ENCODE data around the gene UBE2E1.

The UBE2E1 gene

DNA sequence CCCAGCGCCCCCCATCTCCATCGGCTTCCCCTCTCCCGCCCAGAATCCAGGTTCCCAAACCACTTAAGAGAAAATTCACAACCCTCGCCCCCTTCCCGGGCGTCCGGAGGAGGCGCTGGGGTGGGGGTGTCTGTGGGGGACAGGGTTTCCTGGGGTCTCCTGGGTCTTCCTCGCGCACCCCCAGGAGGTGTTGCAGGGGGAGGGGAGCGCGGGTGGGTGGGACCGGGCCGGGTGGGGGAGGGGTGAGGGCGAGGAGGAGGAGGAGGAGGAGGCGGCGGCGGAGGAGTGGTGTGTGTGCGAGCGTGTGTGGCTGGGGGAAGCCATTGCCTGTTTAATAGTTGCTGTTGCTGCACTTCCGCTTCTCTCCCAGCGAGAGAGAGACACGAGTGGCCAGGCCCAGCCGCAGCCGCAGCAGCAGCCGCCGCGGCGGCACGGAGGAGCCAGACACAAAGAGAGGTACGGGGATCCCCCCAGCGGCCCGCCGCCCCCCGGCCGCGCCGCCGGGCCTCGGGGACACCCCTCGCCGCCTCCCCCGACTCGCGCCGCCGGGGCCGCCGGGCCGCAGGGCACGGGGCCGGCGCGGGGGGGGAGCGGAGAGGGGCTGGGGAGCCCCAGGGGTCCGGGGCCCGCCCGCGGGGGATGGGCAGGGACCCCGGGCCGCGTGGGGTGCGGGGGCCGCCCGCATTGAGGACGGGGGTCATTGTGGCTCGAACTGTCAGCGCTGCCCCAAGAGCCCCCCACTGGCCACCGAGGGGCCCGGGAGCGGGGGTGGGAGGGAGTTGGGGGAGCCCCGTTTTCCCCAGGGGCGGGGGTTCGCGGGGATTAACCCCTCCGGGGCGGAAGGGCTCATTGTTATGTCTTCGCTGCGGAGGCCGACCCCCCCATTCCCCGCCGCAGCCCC is at the start of gene UBE2E1:
Gene UBE2E1, plus strand, starts transcription at position 323 of the 901 bp plus-strand sequence. CDS start 1,315 bp downstream, outside the sequence.
- ATAC-seq (peak; percentile 89), DNase-seq (ENCODE audit: low spot score in 2 of 2) (peak; percentile 34 to 70)
- Mint-ChIP-seq H3K9me3 (no peaks in the 10 kb centered on the region), H3K27ac (peak within 1 kb of the TSS; percentile 96), H3K4me3 (peak within 1 kb of the TSS; percentile 82), H3K36me3 (peaks cover 27% of the 10 kb centered on the region), H3K4me1 (peaks cover 45% of the 10 kb centered on the region)

DNA sequence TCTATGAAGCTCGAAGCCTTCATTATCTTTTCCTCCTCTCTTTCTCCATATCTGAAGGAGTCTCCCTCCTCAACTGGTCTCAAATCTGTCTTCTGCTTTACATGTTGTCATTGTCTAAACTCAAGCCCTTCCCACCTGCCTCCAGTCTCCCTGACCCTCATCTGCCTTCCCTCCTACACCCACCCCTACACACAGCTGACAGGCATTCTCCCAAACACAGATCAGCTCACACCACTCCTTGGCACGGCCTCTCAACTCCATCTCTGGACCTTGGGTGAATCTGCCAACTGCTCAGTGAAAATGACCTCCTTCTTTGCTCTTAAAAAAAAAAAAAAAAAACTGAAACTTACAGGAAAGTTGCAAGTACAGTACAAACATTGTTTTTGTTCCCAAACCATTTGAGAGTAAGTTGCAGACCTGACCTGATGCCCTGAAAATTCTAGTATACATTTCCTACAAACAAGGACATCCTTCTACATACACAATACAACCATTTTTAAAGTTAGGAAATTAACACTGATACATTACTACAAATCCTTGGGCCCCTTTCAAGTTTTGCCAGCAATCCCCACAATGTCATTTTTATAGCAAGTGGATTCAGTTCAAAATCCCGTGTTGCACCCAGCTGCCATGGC is 49.4 kb upstream of the UBE2E1 start:
- peaks cover 25% of the 10 kb centered on the region for H3K4me1 Mint-ChIP-seq
- ATAC-seq (no peak), DNase-seq (ENCODE audit: low spot score in 2 of 2) (no peak)
- H3K4me3 Mint-ChIP-seq: no peak overlapping the region
- no peaks in the 10 kb centered on the region for H3K9me3 Mint-ChIP-seq
- H3K27ac Mint-ChIP-seq: no peak overlapping the region
- H3K36me3 Mint-ChIP-seq: no peaks in the 10 kb centered on the region

DNA sequence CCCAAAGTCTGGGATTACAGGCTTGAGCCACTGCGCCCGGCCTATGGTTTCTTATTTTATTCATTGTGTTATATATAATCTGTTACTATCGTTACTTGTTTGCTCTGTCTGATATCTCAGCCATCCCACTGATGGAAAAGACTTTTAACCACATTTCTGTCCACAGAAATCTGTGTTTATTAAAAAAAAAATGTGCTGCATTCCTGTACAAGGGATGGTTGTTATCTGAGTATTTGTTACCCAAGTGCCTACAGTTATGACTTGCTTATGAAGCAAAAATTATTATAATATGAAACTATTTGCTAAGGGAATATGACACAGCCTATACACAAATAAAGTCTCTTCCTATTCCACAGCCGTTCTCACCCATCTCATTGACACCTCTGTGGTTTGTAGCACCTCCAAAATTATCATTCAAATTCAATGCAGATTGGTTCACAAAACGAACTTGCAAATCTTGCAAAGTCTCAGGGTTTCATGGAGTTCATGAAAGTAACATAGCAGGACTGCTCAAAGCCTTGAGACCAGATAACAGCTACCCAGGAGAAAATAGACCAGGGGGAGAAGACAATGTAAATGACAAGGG is 47.4 kb upstream of the UBE2E1 start:
- H3K4me3 Mint-ChIP-seq: no peak overlapping the region
- no peak overlapping the region for H3K27ac Mint-ChIP-seq
- no peak for DNase-seq (ENCODE audit: low spot score in 2 of 2)
- H3K4me1 Mint-ChIP-seq: peaks cover 42% of the 10 kb centered on the region
- H3K36me3 Mint-ChIP-seq: no peaks in the 10 kb centered on the region
- H3K9me3 Mint-ChIP-seq: no peaks in the 10 kb centered on the region
- no peak for ATAC-seq

DNA sequence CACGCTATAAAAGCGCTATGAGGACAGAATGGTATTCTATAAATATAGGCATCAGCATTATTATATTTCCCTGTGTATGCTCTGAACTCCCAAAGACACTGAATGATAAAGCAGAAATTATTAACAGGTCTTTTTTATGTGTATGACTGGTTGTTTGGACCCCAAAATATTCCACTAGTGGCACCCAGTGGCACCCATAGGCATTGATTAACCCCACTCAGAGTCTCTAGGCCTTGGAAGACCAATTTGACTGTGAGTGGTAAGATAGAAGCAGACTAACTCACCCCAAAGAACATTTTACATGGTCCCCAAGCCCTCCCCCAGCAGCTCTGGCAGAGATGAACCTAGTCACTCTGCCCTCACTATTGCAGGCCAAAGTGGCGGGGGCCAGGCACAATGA is 45.4 kb upstream of the UBE2E1 start:
- H3K27ac Mint-ChIP-seq: no peak overlapping the region
- ATAC-seq: no peak
- peaks cover 42% of the 10 kb centered on the region for H3K4me1 Mint-ChIP-seq
- H3K4me3 Mint-ChIP-seq: no peak overlapping the region
- no peaks in the 10 kb centered on the region for H3K9me3 Mint-ChIP-seq
- H3K36me3 Mint-ChIP-seq: no peaks in the 10 kb centered on the region
- no peak for DNase-seq (ENCODE audit: low spot score in 2 of 2)

DNA sequence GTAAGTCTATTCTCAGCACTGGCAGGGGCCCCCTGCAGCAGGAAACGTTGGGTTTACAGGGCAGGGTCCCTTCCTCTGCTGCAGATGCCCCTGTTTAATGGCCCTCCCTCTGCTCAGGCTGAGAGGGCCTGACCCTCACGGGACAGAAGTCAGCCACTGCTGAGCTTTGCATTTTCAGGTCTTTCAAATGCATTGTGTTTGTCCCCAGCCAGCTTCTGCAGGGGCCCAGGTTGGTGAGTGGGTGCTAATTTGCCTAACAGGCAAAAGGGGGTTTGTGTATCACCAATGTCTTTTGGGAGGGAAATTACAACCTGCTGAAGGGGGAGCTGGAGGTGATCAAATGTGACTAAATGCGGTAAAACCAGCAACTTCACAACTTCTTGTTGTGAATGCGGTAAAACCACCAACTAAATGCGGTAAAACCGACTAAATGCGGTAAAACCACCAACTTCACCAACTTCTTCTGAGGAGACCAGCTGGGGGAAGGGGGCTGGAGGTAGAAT is 44.8 kb upstream of the UBE2E1 start:
- no peaks in the 10 kb centered on the region for H3K36me3 Mint-ChIP-seq
- ATAC-seq (peak; percentile 52), DNase-seq (ENCODE audit: low spot score in 2 of 2) (peak in 1 of 2 donors; percentile 53)
- peaks cover 42% of the 10 kb centered on the region for H3K4me1 Mint-ChIP-seq
- no peaks in the 10 kb centered on the region for H3K9me3 Mint-ChIP-seq
- no peak overlapping the region for H3K4me3 Mint-ChIP-seq
- H3K27ac Mint-ChIP-seq: no peak overlapping the region

DNA sequence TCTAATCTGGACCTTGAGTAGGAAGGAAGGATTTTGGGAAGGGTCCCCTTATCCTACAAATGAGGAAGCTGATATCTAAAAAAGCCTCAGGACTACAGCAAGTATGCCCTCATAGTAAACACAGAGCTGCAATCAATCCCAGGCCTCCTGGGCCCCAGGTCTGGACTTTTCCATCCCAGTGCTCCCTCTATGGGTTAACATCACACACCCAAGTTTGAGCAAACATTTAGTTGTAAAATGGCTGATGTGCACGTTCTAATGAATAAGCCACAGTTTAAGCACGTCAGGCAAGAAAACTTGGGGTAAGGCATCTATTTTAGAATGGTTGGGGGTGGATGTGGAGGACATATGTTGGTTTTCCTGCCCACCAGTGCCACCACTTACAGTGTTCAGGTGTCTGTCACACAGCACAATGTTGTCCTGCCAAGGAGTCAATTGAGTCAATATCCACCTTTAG is 44.3 kb upstream of the UBE2E1 start:
- Mint-ChIP-seq H3K27ac (no peak overlapping the region), H3K36me3 (no peaks in the 10 kb centered on the region)
- ATAC-seq: peak; percentile 49

DNA sequence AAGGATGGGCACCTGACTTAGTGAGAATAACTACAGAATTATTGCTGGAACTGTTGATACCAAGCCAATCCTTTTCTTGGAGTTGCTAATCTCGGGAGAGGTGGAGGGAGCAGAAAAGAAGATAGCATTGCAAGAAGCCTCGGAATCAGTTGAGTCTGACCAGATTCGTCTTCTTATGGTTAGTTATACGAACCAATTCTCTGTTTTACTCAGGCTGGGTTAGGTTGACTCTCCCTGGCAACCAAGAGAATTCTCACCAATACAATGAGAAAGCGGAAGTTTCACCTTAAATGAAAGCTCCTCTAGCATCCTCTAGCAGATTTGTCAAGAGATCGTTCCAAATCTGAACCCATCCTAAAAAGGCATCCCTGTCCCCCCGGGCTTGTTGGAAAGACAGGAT is 43.5 kb upstream of the UBE2E1 start:
- Mint-ChIP-seq H3K4me1 (peaks cover 42% of the 10 kb centered on the region), H3K4me3 (peak overlapping the region; percentile 22), H3K27ac (peak overlapping the region; percentile 85), H3K36me3 (no peaks in the 10 kb centered on the region), H3K9me3 (no peaks in the 10 kb centered on the region)
- DNase-seq (ENCODE audit: low spot score in 2 of 2) (peak in 1 of 2 donors; percentile 62), ATAC-seq (peak; percentile 94)

More for the DNA sequence above, 44.3 kb upstream of the UBE2E1 start:
- peak in 1 of 2 donors; percentile 52 for DNase-seq (ENCODE audit: low spot score in 2 of 2)
- Mint-ChIP-seq H3K4me3 (no peak overlapping the region), H3K4me1 (peaks cover 42% of the 10 kb centered on the region), H3K9me3 (no peaks in the 10 kb centered on the region)

DNA sequence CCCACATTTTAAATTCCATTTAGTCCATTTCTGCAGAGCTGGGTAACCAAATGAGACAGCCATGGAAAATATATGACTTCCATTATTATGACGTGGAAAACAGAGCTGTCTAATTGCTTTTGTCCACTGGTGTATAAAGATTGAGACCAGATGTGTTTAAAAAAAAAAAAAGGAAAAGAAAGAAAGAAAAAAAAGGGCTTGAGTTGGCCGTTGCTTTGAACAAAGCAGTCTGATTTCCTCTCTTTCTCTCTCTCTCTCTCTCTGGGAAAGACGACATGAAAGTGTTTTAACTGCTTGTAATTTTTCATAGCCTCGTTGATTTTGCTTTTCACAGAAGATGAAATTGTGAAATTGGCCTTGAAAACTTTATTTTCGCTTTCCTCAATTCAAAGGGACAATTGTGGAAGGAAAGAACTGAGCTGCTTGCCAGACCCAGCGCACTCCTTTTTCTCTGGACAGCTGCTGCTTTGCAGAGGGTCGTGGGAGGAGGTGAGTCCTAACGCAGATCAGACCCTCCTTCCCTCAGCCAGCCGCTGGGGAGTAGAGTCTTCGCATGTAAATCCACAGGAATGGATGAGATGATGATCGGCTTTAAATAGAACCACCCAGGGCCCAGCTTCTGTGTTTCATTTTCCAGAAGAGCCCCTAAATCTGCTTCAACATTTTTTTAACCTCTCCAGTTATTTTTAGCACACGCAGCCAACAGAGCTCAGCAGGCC is 42.8 kb upstream of the UBE2E1 start:
- Mint-ChIP-seq H3K4me3 (peak overlapping the region; percentile 22), H3K4me1 (peaks cover 42% of the 10 kb centered on the region), H3K36me3 (no peaks in the 10 kb centered on the region), H3K27ac (peak overlapping the region; percentile 85), H3K9me3 (no peaks in the 10 kb centered on the region)
- DNase-seq (ENCODE audit: low spot score in 2 of 2) (no peak), ATAC-seq (no peak)

DNA sequence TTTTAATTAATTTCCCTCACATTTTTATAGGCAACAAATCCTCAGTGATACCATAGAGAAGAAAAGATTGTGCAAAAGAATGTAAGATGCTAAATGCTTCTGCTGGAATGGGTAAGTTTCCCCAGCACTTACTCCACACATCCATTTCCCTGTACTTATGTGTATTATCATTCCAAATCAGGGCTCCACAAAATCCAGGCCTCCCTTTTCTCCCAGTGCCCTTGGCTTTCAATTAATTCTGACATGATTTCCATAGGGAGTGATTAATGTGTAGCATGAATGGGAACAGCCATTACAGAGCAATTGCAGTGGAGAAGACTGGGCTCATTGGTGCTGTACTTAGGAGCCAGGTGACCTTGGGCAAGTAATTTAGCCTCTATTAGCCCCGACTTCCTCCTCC is 41.3 kb upstream of the UBE2E1 start:
- Mint-ChIP-seq H3K4me1 (peaks cover 33% of the 10 kb centered on the region), H3K4me3 (no peak overlapping the region), H3K36me3 (no peaks in the 10 kb centered on the region), H3K27ac (no peak overlapping the region), H3K9me3 (no peaks in the 10 kb centered on the region)
- DNase-seq (ENCODE audit: low spot score in 2 of 2): no peak
- ATAC-seq: no peak

DNA sequence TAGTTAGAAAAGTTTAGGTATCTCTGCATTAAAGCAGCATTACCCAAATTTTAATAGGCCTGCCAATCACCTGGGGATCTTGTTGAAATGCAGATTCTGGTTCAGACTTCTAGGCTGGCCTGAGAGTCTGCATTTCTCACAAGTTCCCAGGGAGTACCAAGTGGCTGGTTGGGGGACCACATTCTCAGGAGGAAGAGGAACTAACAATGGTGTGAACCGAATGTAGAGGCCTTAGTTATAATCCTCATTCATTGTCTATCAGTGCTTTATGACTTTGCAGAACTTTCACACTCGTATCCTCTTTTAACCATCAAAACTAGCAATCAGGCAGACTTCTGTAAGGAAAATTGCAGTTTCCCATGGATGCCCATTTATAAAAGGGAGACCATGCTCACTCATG is 38.2 kb upstream of the UBE2E1 start:
- no peak for ATAC-seq
- peaks cover 5% of the 10 kb centered on the region for H3K4me1 Mint-ChIP-seq
- no peaks in the 10 kb centered on the region for H3K36me3 Mint-ChIP-seq
- no peak overlapping the region for H3K27ac Mint-ChIP-seq
- no peak overlapping the region for H3K4me3 Mint-ChIP-seq
- no peak for DNase-seq (ENCODE audit: low spot score in 2 of 2)
- no peaks in the 10 kb centered on the region for H3K9me3 Mint-ChIP-seq

DNA sequence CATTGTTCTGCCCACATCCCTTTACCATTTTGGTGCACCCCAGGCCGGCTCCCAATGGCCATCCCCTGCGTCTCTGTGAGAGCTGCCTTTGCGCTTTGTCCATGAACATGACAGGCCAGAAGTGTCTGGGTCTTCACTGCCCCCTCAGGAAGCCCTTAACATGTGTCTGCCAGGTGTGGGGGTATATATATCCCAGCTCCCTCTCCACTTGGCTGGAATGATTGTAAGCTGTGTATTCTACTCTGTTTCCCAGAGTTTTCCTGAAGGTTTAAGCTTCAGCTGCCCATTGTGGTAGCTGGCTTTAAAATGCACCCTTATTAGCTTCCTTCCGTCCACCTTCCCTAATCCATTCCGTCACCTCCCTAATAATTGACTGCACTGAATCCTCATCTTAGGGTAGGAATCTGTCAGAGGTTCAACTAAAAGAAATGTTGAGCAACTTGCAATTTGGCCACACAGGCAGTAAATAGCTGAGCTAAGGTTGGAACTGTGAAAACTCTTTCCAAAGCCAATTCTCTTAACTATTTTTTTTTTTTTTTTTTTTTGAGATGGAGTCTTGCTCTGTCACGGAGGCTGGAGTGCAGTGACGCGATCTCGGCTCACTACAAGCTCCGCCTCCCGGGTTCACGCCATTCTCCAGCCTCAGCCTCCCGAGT is 30.4 kb upstream of the UBE2E1 start:
- no peak overlapping the region for H3K4me3 Mint-ChIP-seq
- no peak for DNase-seq (ENCODE audit: low spot score in 2 of 2)
- no peaks in the 10 kb centered on the region for H3K4me1 Mint-ChIP-seq
- ATAC-seq: no peak
- H3K27ac Mint-ChIP-seq: no peak overlapping the region
- H3K36me3 Mint-ChIP-seq: no peaks in the 10 kb centered on the region
- no peaks in the 10 kb centered on the region for H3K9me3 Mint-ChIP-seq

DNA sequence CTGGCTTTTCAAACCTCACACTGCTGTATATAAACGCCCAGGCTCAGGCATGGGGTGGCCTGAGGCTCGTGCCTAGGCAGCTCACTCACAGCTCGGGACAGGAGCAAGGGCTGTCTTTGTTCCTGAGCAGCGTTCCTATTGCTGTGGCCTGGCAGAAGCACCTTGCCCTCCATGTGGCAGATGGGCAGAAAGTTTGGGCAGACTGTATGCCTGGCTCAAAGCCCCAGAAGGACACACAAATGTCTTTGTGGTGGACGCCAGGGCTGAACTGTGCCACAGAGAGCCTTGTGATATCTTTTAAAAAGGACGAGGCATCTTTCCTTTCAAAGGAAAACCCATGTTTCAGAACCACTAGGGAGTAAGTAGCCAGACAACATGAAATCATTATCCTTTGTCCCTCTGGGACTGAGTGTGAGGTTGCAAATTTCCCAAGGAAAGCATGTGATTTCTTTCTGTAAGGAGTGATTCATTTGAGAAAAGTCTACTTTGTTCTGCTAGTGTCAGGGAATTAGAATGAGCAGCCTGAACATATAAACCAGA is 29.3 kb upstream of the UBE2E1 start:
- Mint-ChIP-seq H3K4me1 (no peaks in the 10 kb centered on the region), H3K9me3 (no peaks in the 10 kb centered on the region), H3K4me3 (no peak overlapping the region), H3K36me3 (no peaks in the 10 kb centered on the region), H3K27ac (no peak overlapping the region)
- no peak for DNase-seq (ENCODE audit: low spot score in 2 of 2)
- no peak for ATAC-seq

DNA sequence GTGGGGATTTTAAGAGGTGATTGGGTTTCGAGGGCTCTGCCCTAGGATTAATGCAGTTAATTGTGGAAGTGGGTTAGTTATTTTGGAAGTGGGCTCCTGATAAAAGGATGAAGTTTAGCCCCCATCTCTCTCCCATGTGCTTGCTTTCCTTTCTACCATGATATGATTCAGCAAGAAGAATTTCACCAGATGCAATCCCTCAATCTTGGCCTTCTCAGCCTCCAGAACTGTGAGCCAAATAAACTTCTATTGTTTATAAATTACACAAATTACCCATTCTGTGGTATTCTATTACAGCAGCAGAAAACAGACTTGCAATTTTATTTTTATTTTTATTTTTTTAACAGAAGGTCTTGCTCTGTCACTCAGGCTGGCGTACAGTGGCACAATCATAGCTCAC is 27.3 kb upstream of the UBE2E1 start:
- no peaks in the 10 kb centered on the region for H3K9me3 Mint-ChIP-seq
- no peak for ATAC-seq
- H3K4me3 Mint-ChIP-seq: no peak overlapping the region
- no peaks in the 10 kb centered on the region for H3K36me3 Mint-ChIP-seq
- no peak for DNase-seq (ENCODE audit: low spot score in 2 of 2)
- H3K27ac Mint-ChIP-seq: no peak overlapping the region
- H3K4me1 Mint-ChIP-seq: no peaks in the 10 kb centered on the region

DNA sequence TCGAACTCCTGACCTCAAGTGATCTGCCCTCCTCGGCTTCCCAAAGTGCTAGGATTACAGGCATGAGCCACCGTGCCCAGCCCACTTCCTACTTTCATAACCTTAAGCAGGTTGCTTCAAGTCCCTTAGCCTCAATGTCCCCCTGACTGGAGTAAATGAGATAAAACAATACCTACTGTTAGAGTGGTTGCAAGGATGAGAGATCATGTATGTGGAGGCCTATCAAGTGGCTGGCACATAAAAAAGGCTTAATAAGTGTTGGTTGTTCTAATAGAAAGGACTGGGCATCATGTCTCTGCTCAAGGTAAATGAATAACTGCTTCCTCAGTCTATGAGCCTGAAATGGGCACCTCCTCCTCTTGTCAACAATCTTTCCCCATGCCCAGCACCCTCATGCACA is 25.9 kb upstream of the UBE2E1 start:
- Mint-ChIP-seq H3K9me3 (no peaks in the 10 kb centered on the region), H3K36me3 (no peaks in the 10 kb centered on the region), H3K4me1 (no peaks in the 10 kb centered on the region), H3K27ac (no peak overlapping the region), H3K4me3 (no peak overlapping the region)
- DNase-seq (ENCODE audit: low spot score in 2 of 2) (no peak), ATAC-seq (no peak)
